Activated effector memory CD4-positive, alpha-beta T cell treated with Interleukin-2 at 50 U/mL for 16 hours (primary cell): ENCODE measurements around the gene OR52I2.

Experiments used
- DNase-seq: peaks from one replicate; pipeline ENCODE4 v3.0.0-alpha.2; 2020

Gene OR52I2

GRCh38 chr11:4581443-4581842 is at the start of gene OR52I2:
TSS of gene OR52I2 (plus strand) at chr11:4581743.
- no peak for DNase-seq

GRCh38 chr11:4539603-4540219 is 41.8 kb upstream of the OR52I2 start:
- DNase-seq, result peak; percentile 1

GRCh38 chr11:4541071-4541470 is 40.5 kb upstream of the OR52I2 start:
- DNase-seq, result no peak

- no peak for DNase-seq
Observed at GRCh38 chr11:4543561-4543960, 38.0 kb upstream of the OR52I2 start.

- DNase-seq, result no peak
Observed at GRCh38 chr11:4544891-4545290, 36.7 kb upstream of the OR52I2 start, which contains the start of gene OR52M1. TSS of gene OR52M1 (plus strand) at chr11:4545191. CDS start at chr11:4545191, 0 bp downstream.

GRCh38 chr11:4546878-4547277 is 34.7 kb upstream of the OR52I2 start:
- DNase-seq, result no peak

- no peak for DNase-seq
Observed at GRCh38 chr11:4547416-4547815, 34.1 kb upstream of the OR52I2 start.

GRCh38 chr11:4551346-4551979 is 30.1 kb upstream of the OR52I2 start:
- no peak for DNase-seq

- DNase-seq, result no peak
Observed at GRCh38 chr11:4559527-4560440, 21.8 kb upstream of the OR52I2 start.

- no peak for DNase-seq
Observed at GRCh38 chr11:4560467-4560866, 21.1 kb upstream of the OR52I2 start.

GRCh38 chr11:4565371-4565770 is 16.2 kb upstream of the OR52I2 start:
- no peak for DNase-seq

- no peak for DNase-seq
Observed at GRCh38 chr11:4569075-4569474, 12.5 kb upstream of the OR52I2 start.

- no peak for DNase-seq
Observed at GRCh38 chr11:4576880-4577279, 4.7 kb upstream of the OR52I2 start.

GRCh38 chr11:4577761-4578160 is 3.8 kb upstream of the OR52I2 start:
- no peak for DNase-seq

GRCh38 chr11:4578624-4579023 is 2.9 kb upstream of the OR52I2 start:
- no peak for DNase-seq

GRCh38 chr11:4580124-4580523 is 1.4 kb upstream of the OR52I2 start:
- DNase-seq, result no peak

- DNase-seq, result no peak
Observed at GRCh38 chr11:4589017-4589416, 7.5 kb downstream of the OR52I2 start.

- DNase-seq, result no peak
Observed at GRCh38 chr11:4593739-4594138, 12.2 kb downstream of the OR52I2 start, which contains the start of gene OR52I1. TSS of gene OR52I1 (plus strand) at chr11:4594039. CDS start at chr11:4594039, 0 bp downstream.

GRCh38 chr11:4605057-4605456 is 23.5 kb downstream of the OR52I2 start:
- DNase-seq, result no peak

GRCh38 chr11:4606231-4607015 is 24.9 kb downstream of the OR52I2 start:
- DNase-seq, result no peak

GRCh38 chr11:4607096-4607495 is 25.6 kb downstream of the OR52I2 start:
- no peak for DNase-seq

GRCh38 chr11:4607781-4608666 is 26.5 kb downstream of the OR52I2 start, which contains the start of gene TRIM68:
TSS of gene TRIM68 (minus strand) at chr11:4608231. CDS start at chr11:4605504, 2,727 bp downstream.
- peak; percentile 93 for DNase-seq
